Measurements from ENCODE around the gene TREH.

The TREH gene

DNA sequence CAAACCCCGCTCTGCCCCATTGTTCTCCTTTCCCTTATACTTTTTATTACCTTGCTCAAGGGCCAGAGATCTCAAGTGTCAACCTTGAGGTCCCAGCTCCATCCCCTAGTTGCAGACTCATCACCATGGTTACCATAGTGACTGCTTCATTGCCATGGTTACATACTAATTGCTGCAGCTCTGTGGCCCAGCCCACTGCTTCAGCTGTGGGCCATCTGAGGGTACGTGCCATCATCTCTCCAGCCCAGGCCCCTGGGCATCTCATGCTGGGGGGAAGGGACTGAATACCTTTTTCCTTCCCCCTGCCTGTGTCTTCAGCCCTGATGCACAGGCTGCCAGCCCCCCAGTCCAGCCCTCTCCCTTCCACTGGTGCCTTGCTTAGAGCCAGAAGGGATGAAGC lies 22.2 kb downstream of the TREH start:
- no peaks in the 10 kb centered on the region for H3K27me3 ChIP-seq (ENCODE audit: control insufficient read depth in 1 of 2, insufficient read depth in 2 of 2, low read length in 2 of 2)
- H3K27ac ChIP-seq (ENCODE audit: low read length): no peak overlapping the region
- no peaks in the 10 kb centered on the region for H3K9me3 ChIP-seq (ENCODE audit: control insufficient read depth in 2 of 2, low read length in 2 of 2)
- peaks cover 15% of the 10 kb centered on the region for H3K4me1 ChIP-seq (ENCODE audit: control insufficient read depth, insufficient read depth, low read length)
- H3K36me3 ChIP-seq (ENCODE audit: control insufficient read depth in 2 of 2, insufficient read depth in 2 of 2, low read length in 2 of 2): peaks cover 37 to 39% of the 10 kb centered on the region in 2 donors
- no peak overlapping the region for H3K9ac ChIP-seq (ENCODE audit: low read length in 2 of 2)
- H3K4me3 ChIP-seq (ENCODE audit: low read length in 2 of 2): no peak overlapping the region

GRCh38 chr11:118656563-118657165 lies 22.8 kb downstream of the TREH start:
- Histone ChIP-seq H3K4me3 (ENCODE audit: low read length in 2 of 2) (no peak overlapping the region), H3K27me3 (ENCODE audit: control insufficient read depth in 1 of 2, insufficient read depth in 2 of 2, low read length in 2 of 2) (no peaks in the 10 kb centered on the region), H3K4me1 (ENCODE audit: control insufficient read depth, insufficient read depth, low read length) (peaks cover 15% of the 10 kb centered on the region), H3K27ac (ENCODE audit: low read length) (no peak overlapping the region), H3K36me3 (ENCODE audit: control insufficient read depth in 2 of 2, insufficient read depth in 2 of 2, low read length in 2 of 2) (peaks cover 41 to 43% of the 10 kb centered on the region in 2 donors), H3K9ac (ENCODE audit: low read length in 2 of 2) (no peak overlapping the region), H3K9me3 (ENCODE audit: control insufficient read depth in 2 of 2, low read length in 2 of 2) (no peaks in the 10 kb centered on the region)

GRCh38 chr11:118655486-118656190 lies 23.8 kb downstream of the TREH start:
- Histone ChIP-seq H3K9ac (ENCODE audit: low read length in 2 of 2) (no peak overlapping the region), H3K36me3 (ENCODE audit: control insufficient read depth in 2 of 2, insufficient read depth in 2 of 2, low read length in 2 of 2) (peaks cover 48 to 50% of the 10 kb centered on the region in 2 donors), H3K27ac (ENCODE audit: low read length) (no peak overlapping the region)

DNA sequence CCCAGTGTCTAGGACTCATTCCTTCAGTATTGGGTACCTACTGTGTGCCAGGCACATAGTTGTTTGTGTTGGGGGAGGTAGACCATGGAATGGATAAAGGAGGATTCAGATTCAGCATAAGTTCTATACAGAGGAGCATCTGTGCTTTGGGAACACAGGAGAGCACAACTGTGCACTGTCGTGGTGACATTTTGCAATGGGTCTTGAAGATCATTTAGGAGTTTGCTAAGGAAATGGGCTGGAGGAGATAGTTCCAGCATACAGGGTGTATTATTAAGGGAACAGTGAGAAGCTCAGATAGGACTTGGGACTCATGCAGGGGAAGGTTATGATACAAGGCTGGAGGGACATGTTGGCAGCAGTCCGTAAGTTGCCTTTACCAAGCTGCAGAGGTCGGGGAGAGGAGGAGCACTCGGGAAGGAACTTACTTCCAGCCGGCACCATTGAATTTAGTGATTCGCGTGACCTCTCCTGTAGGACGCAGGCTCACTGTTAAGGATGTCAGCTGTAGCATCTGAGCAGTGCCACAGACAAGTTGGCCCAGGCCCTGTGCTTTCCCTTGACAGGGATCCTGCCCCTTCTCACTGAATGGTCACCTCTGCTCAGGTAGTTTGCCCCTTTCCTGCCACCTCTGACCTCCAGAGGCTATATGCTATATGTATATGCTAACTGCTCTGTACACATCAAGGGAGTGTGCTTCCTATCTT lies 25.6 kb downstream of the TREH start:
- H3K4me3 ChIP-seq (ENCODE audit: low read length in 2 of 2): no peak overlapping the region
- H3K9me3 ChIP-seq (ENCODE audit: control insufficient read depth in 2 of 2, low read length in 2 of 2): no peaks in the 10 kb centered on the region
- peaks cover 60 to 61% of the 10 kb centered on the region in 2 donors for H3K36me3 ChIP-seq (ENCODE audit: control insufficient read depth in 2 of 2, insufficient read depth in 2 of 2, low read length in 2 of 2)
- no peak overlapping the region for H3K9ac ChIP-seq (ENCODE audit: low read length in 2 of 2)
- no peak overlapping the region for H3K27ac ChIP-seq (ENCODE audit: low read length)
- peaks cover 3% of the 10 kb centered on the region for H3K4me1 ChIP-seq (ENCODE audit: control insufficient read depth, insufficient read depth, low read length)
- no peaks in the 10 kb centered on the region for H3K27me3 ChIP-seq (ENCODE audit: control insufficient read depth in 1 of 2, insufficient read depth in 2 of 2, low read length in 2 of 2)

More at GRCh38 chr11:118655486-118656190, 23.8 kb downstream of the TREH start:
- H3K4me3 ChIP-seq (ENCODE audit: low read length in 2 of 2): no peak overlapping the region
- H3K27me3 ChIP-seq (ENCODE audit: control insufficient read depth in 1 of 2, insufficient read depth in 2 of 2, low read length in 2 of 2): no peaks in the 10 kb centered on the region
- peaks cover 15% of the 10 kb centered on the region for H3K4me1 ChIP-seq (ENCODE audit: control insufficient read depth, insufficient read depth, low read length)
- H3K9me3 ChIP-seq (ENCODE audit: control insufficient read depth in 2 of 2, low read length in 2 of 2): no peaks in the 10 kb centered on the region

DNA sequence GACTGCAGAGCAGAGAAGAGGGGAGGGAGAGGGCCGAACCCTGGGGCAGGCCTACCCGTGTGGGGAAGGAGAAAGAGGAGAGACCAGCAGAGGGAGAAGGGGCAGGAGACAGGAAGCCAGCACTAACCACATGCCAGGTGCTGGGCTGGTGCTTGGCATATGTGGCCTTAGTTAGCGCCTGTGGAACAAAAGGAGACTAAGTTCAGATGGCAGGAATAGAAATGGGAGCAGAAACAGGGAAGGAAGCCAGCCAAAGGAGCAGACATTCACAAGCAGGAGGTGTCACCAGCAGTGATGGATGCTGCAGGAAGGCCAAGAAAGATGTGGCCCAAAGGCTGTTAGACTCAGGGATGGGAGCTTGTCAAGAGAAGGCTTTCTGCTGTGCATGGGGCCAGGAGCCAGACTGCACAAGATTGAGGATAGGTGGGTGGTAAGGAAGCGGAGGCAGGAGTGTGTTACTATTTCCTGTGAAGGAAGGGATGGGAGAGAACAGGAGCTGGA lies 26.7 kb downstream of the TREH start:
- Histone ChIP-seq H3K36me3 (ENCODE audit: control insufficient read depth in 2 of 2, insufficient read depth in 2 of 2, low read length in 2 of 2) (peaks cover 66 to 71% of the 10 kb centered on the region in 2 donors), H3K9ac (ENCODE audit: low read length in 2 of 2) (no peak overlapping the region), H3K4me1 (ENCODE audit: control insufficient read depth, insufficient read depth, low read length) (no peaks in the 10 kb centered on the region), H3K27ac (ENCODE audit: low read length) (peak overlapping the region; percentile 11), H3K4me3 (ENCODE audit: low read length in 2 of 2) (no peak overlapping the region), H3K9me3 (ENCODE audit: control insufficient read depth in 2 of 2, low read length in 2 of 2) (no peaks in the 10 kb centered on the region), H3K27me3 (ENCODE audit: control insufficient read depth in 1 of 2, insufficient read depth in 2 of 2, low read length in 2 of 2) (no peaks in the 10 kb centered on the region)

- no peak overlapping the region for H3K4me3 ChIP-seq (ENCODE audit: low read length in 2 of 2)
- H3K27me3 ChIP-seq (ENCODE audit: control insufficient read depth in 1 of 2, insufficient read depth in 2 of 2, low read length in 2 of 2): no peaks in the 10 kb centered on the region
- H3K9ac ChIP-seq (ENCODE audit: low read length in 2 of 2): no peak overlapping the region
- H3K9me3 ChIP-seq (ENCODE audit: control insufficient read depth in 2 of 2, low read length in 2 of 2): no peaks in the 10 kb centered on the region
- peaks cover 65 to 69% of the 10 kb centered on the region in 2 donors for H3K36me3 ChIP-seq (ENCODE audit: control insufficient read depth in 2 of 2, insufficient read depth in 2 of 2, low read length in 2 of 2)
- peaks cover 2% of the 10 kb centered on the region for H3K4me1 ChIP-seq (ENCODE audit: control insufficient read depth, insufficient read depth, low read length)
- H3K27ac ChIP-seq (ENCODE audit: low read length): no peak overlapping the region
Measured at GRCh38 chr11:118651820-118652219, 27.6 kb downstream of the TREH start.

- Histone ChIP-seq H3K27ac (ENCODE audit: low read length) (no peak overlapping the region), H3K4me3 (ENCODE audit: low read length in 2 of 2) (no peak overlapping the region), H3K4me1 (ENCODE audit: control insufficient read depth, insufficient read depth, low read length) (peaks cover 2% of the 10 kb centered on the region), H3K9me3 (ENCODE audit: control insufficient read depth in 2 of 2, low read length in 2 of 2) (no peaks in the 10 kb centered on the region), H3K9ac (ENCODE audit: low read length in 2 of 2) (no peak overlapping the region), H3K36me3 (ENCODE audit: control insufficient read depth in 2 of 2, insufficient read depth in 2 of 2, low read length in 2 of 2) (peaks cover 61 to 64% of the 10 kb centered on the region in 2 donors), H3K27me3 (ENCODE audit: control insufficient read depth in 1 of 2, insufficient read depth in 2 of 2, low read length in 2 of 2) (no peaks in the 10 kb centered on the region)
Measured at GRCh38 chr11:118650366-118650765, 29.1 kb downstream of the TREH start.

GRCh38 chr11:118649941-118650340 lies 29.5 kb downstream of the TREH start:
- Histone ChIP-seq H3K27ac (ENCODE audit: low read length) (no peak overlapping the region), H3K27me3 (ENCODE audit: control insufficient read depth in 1 of 2, insufficient read depth in 2 of 2, low read length in 2 of 2) (no peaks in the 10 kb centered on the region), H3K4me3 (ENCODE audit: low read length in 2 of 2) (no peak overlapping the region), H3K9me3 (ENCODE audit: control insufficient read depth in 2 of 2, low read length in 2 of 2) (no peaks in the 10 kb centered on the region), H3K36me3 (ENCODE audit: control insufficient read depth in 2 of 2, insufficient read depth in 2 of 2, low read length in 2 of 2) (peaks cover 59 to 64% of the 10 kb centered on the region in 2 donors), H3K9ac (ENCODE audit: low read length in 2 of 2) (no peak overlapping the region), H3K4me1 (ENCODE audit: control insufficient read depth, insufficient read depth, low read length) (peaks cover 2% of the 10 kb centered on the region)

- Histone ChIP-seq H3K36me3 (ENCODE audit: control insufficient read depth in 2 of 2, insufficient read depth in 2 of 2, low read length in 2 of 2) (peaks cover 63 to 73% of the 10 kb centered on the region in 2 donors), H3K4me1 (ENCODE audit: control insufficient read depth, insufficient read depth, low read length) (peaks cover 2% of the 10 kb centered on the region), H3K9ac (ENCODE audit: low read length in 2 of 2) (no peak overlapping the region), H3K9me3 (ENCODE audit: control insufficient read depth in 2 of 2, low read length in 2 of 2) (no peaks in the 10 kb centered on the region), H3K27me3 (ENCODE audit: control insufficient read depth in 1 of 2, insufficient read depth in 2 of 2, low read length in 2 of 2) (no peaks in the 10 kb centered on the region), H3K27ac (ENCODE audit: low read length) (no peak overlapping the region), H3K4me3 (ENCODE audit: low read length in 2 of 2) (no peak overlapping the region)
Measured at GRCh38 chr11:118648291-118648690, 31.2 kb downstream of the TREH start.

GRCh38 chr11:118646393-118646792 lies 33.1 kb downstream of the TREH start:
- Histone ChIP-seq H3K9ac (ENCODE audit: low read length in 2 of 2) (no peak overlapping the region), H3K4me3 (ENCODE audit: low read length in 2 of 2) (no peak overlapping the region)

More at GRCh38 chr11:118646393-118646792, 33.1 kb downstream of the TREH start:
- H3K9me3 ChIP-seq (ENCODE audit: control insufficient read depth in 2 of 2, low read length in 2 of 2): no peaks in the 10 kb centered on the region
- H3K27me3 ChIP-seq (ENCODE audit: control insufficient read depth in 1 of 2, insufficient read depth in 2 of 2, low read length in 2 of 2): no peaks in the 10 kb centered on the region
- H3K27ac ChIP-seq (ENCODE audit: low read length): no peak overlapping the region
- peaks cover 71 to 73% of the 10 kb centered on the region in 2 donors for H3K36me3 ChIP-seq (ENCODE audit: control insufficient read depth in 2 of 2, insufficient read depth in 2 of 2, low read length in 2 of 2)
- H3K4me1 ChIP-seq (ENCODE audit: control insufficient read depth, insufficient read depth, low read length): peaks cover 5% of the 10 kb centered on the region
